Measurements from ENCODE around the gene RTN4.

GRCh38 chr2:54958717-54959371 lies 91.4 kb downstream of the RTN4 start:
- no peak for TF ChIP-seq CTCF (IDR thresholded peaks at IDR 0.05)
- TF ChIP-seq EP300 (IDR thresholded peaks at IDR 0.05): no peak
- TF ChIP-seq POLR2A (IDR thresholded peaks at IDR 0.05): no peak
